Measurements from ENCODE around the gene SPEG.
"Not testable (repeated sequence)": the region's sequence is repeated elsewhere in the genome, so short reads cannot be mapped to it uniquely, and the experiment has no call there.

Gene SPEG

DNA sequence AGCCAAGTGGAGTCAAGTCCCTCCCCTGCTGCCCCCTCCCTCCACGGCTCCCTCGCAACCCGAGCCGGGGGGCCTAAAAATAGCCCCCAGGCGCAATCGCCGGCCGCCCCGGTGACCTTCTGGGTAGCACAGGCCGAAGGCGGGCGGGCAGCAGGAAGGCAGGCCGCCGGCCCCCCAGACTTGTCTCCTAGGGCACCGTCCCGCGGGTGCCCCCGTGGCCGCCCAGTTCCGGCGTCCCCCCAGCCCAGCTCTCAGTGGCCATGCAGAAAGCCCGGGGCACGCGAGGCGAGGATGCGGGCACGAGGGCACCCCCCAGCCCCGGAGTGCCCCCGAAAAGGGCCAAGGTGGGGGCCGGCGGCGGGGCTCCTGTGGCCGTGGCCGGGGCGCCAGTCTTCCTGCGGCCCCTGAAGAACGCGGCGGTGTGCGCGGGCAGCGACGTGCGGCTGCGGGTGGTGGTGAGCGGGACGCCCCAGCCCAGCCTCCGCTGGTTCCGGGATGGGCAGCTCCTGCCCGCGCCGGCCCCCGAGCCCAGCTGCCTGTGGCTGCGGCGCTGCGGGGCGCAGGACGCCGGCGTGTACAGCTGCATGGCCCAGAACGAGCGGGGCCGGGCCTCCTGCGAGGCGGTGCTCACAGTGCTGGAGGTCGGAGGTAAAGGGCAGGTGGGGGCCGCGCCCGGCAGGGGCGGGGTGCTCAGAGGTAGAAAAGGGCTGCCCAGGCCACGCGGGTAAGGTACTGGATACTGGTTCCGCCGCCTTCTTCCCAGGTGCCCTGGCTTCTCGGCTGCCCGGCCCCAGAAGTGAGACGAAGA is at the start of gene SPEG:
Gene SPEG (plus strand): TSS at position 126 of the 808 bp plus-strand sequence. CDS start 135 bp downstream, at position 261.
- peak; percentile 62 for DNase-seq

DNA sequence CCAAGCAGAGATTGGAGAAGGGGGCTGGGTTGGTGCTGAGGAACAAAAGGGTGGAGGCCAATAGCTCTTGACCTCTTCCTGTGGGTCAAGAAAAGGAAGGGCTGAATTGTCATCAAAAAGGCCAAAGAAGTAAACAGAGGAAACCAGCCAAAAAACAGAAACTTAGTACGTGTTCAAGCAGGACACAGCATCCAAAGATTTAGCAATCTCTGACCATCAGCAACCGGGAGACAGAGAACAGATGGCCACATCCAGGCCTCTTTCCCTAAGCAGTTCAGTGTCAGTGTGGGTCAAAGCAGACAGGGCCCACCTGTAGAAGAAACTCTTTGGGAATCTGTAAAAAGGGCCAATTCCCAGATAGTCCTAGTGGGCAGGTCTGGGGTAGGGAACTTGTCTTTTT is 49.8 kb upstream of the SPEG start:
- no peak for DNase-seq

DNA sequence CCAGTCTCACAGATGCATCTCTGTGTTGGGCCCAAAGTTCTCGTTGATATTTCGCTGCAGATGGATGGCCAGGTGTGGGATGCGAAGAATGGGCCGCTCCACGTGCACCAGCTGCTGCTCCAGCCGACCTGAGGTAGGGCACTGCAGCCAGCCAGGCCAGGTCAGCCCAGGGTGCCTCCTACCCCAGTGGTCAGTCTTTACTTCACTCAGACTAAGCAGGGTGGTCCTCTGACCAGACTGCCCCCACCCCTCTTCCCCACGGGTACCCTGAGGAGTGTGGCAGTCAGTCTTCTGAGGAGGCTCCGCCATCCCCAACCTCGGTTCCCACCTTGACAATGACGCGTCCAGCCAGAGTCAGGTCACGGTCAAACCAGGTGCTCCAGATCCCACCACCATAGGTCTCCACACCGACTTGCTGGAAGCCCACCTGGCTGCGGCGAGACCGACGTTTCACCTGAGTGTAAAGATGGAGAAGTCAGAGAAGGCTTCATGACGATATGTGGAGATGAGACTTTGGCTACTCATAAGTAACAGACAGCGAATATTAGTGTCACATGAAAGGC is 48.6 kb upstream of the SPEG start:
- DNase-seq = no peak

DNA sequence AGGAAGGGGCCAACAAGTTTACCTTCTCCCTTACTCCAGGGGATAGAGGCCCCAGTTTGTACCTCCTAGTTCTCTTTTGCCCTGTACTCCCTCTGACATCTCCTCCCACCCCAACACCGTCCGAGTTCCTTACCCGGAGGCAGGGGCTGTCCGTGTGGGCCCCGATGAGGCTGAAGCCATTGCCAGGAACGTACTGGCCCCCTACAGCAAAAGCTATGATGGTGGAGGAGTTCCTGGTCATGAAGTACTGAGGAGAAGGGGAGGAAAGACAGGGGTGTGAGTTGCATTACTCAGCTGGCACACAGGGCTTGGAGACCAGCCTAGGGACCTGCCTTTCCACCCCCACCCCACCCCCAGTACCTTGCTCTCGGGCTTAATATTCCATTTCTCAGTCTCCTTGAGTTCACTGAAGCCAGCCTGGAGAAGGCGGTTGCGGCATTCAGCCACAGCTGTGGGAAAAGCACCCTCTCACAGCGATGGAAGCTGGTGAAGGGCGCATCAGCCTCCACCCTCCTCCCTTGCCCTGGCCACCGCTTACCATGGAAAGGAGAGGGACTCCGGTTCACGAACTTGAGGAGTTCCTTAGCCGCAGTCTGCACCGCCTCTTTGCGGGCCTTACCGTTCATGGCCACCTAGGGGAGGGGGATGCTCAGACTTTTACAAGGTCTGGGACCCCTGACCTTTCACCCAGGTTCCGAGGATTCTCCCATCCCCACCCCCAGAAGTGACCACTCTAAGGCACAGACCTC is 47.9 kb upstream of the SPEG start:
- no peak for DNase-seq

DNA sequence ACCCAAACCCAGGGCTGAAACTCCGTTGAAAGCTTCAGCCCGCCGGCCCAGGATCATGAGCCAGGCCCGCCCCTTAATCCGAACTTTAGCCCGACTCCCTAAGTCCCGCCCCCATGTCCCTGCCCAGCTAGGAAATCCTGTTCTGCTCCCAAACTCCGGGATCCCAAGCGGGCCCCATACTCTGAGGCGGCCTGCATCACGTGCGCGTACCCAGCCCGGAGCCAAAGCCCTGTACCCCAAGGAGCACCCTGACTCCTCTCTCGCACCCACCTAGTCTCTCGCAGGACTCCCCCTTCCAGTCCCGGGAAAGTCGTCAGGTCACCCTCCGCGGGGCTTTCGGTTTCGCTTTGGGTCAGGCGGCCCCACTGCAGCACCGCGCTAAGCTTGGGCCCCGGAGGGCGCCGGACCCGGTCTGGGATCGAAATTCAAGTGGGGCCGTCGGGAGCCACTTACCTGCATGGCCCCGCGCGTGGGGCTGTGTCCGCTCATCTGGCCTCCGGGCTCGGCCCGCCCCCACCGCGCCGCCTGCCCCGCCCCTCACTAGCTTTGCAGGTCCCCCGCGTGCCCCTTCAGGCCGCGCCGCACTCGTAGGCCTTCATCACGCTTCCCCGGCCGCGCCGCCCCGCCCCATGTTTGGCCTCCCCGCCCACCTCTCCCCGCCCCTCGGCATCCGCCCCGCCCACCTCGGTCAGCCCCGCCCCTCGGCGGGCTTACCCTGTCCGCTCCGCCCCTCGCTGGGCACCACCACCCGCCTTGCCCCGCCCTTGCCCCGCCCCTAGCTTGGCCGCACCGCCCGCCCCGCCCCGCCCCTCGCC is 47.1 kb upstream of the SPEG start, which contains the start of gene DNPEP:
Gene DNPEP (minus strand): TSS at position 607 of the 815 bp plus-strand sequence. CDS start 118 bp downstream, at position 489.
- peak; percentile 95 for DNase-seq

DNA sequence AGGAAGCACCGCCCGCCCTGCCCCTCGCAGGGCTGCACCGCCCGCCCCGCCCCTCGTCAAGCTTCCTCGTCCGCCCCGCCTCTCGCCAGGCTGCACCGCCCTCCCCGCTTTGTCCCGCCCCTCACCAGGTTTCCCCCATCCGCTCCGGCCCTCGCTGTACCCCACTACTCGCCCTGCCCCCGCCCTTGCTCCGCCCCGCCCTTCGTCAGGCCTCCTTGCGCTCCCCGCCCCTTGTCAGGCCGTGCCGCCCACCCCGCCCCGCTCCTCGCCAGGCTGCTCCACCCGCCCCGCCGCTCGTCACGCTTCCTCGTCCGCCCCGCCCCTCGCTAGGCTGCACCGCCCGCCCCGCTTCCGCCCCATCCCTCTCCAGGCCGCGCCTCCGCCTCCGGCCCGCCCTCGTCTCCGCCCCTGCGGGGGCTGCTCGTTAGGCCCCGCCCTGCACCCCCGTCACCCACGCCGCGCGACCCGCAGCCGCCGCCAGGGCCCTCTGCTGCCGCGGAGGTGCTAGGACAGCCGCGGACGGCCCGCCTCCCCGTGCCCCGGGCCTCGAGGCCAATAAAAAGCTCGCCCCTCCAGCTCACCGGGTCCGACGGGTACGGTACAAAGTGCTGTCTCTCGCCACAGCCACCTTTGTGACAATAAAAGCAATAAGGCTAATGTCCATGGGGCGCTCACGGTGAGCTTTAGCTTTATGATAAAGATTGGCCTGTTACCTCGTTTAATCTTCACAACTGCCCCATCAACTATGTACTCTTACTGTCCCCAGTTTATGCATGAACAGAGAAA is 46.3 kb upstream of the SPEG start:
- peak; percentile 98 for DNase-seq

DNA sequence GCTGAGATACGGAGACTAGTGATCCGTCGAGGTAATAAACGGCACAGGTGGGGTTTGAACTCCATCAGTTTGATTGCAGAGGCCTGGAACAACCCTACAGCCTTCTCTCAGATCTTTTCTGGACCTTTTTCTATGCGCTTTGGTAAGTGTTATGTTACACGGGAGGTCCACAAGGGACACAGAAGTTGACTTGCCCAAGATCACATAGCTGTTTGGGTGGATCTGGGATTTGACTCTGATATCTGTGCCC is 45.8 kb upstream of the SPEG start:
- no peak for DNase-seq

DNA sequence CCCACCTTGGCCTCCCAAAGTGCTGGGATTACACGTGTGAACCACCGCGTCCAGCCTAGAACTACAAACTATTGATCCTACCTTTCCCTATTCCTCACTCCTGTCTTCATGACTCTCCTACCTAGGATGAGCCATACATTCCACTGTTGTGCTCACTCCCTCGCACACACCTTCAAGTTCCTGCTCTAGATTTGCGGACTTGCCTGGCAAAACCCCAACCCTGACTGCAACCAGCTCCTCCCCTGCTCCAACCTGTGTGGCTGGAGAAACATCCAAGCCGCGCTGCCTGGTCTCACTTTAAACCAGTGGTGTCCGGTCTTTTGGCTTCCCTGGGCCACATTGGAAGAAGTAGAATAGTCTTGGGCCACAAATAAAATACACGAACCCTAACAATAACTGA is 41.9 kb upstream of the SPEG start:
- DNase-seq = no peak

DNA sequence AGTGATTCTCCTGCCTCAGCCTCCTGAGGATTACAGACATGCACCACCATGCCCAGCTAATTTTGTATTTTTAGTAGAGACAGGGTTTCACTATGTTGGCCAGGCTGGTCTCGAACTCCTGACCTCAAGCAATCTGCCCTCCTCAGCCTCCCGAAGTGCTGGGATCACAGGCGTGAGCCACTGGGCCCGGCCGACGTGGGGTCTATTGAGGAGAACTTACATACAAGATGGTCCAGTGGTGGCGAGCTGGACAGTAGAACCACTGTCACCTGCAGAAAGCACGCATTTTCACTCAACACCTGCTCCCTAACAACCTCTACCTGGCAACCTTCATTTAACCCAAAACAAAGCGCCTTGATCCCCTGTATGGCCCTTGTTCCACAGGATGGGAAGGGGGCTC is 39.6 kb upstream of the SPEG start:
- not testable (repeated sequence) for DNase-seq

DNA sequence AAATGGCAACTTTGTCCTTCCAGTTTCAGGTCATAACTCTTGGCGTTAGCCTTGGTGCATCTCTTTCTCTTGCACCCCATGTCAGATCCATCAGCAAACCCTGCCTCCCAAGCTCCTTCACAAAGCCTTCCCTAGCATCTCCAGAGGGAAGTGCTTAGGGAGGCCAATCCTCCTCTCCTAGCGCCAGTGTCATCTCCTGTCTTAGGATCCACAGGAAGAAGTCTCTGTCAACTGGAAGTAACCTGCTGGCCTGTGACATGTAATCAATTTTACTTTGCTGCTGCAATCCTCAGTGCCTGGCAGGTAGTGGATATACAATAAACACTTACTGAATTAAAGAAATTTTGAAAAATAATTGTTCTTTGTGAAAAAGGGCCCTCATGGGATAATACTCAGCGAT is 39.0 kb upstream of the SPEG start:
- no peak for DNase-seq

DNA sequence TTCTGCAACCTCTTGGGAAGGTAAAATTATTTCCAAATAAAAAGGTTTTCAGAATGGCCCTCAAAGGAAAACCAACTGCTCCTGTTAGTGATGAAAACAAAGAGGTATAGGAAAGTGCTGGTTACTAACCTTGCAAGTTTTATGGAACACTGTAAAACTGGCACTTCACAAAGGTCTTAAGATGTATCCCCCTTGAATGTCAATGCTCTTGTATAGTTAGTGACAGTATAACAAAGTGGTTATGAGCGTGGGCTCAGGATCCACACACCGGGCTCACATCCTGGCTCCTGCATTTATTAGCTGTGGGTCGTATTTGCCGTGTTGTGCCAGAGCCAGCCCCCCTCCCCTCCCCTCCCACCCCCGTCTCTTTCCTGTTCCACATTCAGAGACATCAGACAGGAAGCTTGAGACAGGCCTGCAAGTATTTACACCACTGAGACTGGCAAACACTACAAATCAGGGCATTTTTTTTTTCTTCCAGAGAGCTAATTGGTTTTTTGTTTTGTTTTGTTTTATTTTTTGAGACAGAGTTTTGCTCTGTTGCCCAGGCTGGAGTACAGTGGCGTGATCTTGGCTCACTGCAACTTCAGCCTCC is 37.7 kb upstream of the SPEG start:
- DNase-seq = no peak

DNA sequence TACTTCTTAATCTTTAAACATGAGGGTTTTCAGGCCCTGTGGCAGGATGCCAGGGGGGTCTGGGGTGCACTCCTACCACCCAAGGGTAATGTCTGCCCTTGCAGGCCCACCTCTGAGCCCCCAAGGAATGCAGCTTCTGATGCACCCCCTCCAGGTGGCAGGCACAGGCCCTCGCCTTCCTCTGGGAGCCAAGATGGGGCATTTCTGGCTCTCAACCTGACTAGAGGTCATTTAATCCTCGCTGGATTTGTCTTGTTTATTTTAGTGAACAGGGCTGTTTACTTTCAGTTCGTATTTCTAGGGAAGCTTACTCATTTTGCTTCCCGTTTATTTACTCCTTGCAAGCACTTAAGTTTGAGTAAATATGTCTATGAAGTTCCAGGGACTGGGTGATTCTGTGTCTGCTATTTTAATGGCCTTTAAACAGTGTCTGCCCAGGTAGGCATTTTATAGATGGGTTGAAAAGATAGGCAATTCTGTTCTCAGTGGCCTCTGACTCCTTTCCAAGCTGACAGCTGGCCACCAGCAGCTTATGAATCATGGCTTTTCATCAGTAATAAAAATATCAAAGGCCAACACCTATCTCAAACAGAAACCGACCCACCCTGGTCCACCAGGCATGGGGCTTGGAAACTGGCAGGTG is 35.8 kb upstream of the SPEG start:
- no peak for DNase-seq

DNA sequence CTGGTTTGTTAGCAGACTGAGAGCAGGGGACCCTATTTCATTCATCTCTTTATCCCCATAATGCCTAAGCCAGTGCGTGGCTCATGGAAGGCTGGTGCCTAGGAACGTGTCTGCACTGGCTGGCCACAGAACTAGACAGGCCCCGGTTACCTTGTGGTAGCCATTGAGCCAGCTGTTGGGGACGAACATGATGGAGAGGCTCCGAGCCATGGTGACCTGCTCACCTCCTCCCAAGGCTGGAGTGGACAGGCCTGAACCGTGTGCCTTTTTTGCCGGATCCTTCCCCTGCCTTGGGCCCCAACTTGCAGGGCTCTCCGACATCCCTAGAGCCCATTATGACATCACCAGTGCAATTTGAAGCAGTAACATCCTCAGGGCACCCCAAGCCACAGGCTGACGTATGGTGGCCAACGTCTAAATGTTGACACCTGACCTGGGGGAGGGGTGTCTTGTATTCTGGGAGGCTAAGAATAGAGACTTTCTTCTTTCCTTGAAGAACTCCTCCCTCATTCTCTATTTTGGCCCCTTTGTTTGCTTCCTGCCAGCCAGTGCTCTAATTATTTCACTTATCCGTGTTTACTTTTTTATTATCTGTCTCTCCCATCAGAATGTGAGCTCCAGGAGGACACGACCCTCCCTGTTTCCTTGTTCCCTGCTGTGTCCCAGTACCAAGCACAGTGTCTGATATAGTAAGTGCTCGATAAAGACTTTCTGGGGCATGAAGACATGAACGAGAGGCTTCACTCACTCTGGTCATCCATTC is 34.7 kb upstream of the SPEG start:
- DNase-seq = no peak

DNA sequence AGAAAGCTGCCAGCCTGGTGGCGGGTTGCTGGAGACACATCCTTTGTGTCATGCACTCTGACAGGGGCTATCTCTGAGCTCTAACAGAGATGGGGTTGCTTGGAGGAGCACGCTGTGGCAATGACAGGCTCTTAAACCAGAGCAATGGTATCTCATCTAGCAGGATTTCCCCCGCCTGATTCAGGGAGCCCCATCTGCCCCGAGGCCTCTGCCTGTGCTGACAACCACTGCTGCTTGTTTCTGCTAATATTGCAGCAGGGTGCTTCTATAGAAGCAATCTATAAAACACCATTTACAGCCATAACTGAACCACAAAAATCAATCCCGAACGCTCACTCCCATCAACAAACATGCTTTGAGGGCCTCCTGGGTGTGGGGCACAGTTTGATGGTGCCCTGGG is 34.1 kb upstream of the SPEG start:
- peak; percentile 55 for DNase-seq

DNA sequence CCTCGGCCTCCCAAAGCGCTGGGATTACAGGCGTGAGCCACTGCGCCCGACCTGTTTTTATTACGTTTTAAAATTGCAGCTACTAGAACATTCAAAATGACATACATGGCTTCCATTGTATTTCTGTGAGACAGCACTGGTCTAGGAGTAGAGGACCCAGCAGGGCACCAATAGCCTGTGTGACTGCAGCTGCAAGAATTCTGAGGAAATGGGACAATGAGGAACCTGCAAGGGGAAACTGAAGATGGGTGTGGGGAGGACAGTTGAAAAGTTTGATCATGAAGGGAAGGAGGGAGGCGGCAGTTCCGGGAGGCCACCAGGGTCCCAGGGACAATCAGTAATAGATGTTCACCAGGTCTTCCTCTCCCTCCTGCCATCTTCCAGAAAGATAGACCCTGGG is 33.0 kb upstream of the SPEG start:
- DNase-seq = no peak

DNA sequence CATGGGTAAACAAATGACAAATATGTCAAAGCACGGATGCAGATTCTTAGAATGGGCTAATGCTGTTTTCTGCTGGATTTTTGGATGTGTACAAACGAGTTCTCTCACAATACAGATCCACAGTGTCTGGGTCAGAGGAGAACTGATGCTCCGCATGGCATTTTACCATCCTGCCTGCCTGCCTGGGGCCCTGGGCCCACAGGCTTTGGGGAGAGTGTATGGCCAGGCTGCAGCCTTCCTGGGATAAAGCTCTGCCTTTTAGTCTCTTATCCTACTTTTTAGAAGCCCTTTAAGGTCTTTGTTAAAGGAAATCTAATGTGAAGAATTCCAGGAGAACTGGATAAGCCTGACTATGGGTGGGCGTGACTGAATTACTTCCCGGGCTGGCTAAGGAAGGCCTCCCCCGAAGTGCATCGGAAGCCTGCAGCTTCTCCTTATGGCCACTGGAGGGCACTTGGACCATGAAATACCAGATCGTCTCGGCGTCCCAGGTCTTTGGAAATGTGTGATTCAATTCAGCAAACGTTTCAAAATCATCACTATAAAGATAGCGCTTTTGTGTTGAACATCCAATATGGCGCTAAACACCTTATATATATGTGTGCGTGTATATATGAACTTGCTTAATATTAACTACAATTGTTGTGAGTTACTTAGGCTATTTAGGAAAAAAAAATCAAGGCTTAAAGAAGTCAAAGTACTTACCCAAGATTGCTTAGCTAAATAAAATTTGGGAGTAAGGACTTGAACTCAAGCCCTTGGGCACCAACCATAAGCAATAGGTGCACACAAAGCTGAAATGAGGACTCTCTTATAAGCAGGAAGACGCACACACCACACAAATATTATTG is 31.8 kb upstream of the SPEG start:
- peak; percentile 91 for DNase-seq

DNA sequence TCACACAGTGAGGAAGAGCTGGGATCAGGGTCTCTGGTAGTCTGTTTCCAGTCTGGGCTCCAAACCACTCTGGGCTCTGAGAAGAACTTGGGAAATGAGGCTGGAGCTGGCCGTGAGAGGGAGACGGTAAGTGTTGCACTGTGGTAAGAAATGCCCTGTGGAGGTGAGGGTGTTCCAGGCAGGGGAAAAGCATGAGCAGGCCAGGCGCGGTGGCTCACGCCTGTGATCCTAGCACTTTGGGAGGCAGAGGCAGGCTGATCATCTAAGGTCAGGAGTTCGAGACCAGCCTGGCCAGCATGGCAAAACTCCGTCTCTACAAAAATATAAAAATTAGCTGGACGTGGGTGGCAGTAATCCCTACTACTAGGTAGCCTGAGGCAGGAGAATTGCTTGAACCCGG is 30.8 kb upstream of the SPEG start:
- DNase-seq = no peak

DNA sequence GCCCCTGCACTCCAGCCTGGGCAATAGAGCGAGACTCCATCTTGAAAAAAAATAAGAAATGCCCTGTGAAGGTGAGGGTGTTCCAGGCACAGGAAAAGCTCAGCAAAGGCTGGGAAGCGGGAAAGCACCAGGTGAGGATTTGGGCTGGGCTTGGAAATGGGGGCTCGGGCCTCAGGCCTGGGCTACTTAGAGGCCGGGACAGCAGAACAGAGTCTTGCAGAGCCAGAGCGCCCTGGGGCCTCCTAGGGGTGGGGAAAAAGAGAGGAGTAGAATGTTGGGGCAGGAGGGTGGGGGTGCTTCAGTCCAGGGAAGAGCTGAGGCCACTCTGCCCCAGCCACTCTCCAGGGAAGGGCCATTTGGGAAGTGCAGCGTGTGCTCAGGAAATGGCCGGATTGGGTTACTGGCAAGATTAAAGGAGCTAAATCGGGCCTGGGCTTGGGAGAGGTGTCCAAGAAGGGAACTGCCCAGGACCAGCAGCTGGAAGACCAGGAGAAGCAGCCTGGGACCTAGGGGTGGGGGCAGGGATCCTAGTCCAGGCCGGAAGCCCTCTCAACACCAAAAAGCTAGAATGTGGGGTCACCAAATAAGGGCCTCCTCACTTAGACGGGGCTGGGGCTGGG is 30.2 kb upstream of the SPEG start:
- no peak for DNase-seq

DNA sequence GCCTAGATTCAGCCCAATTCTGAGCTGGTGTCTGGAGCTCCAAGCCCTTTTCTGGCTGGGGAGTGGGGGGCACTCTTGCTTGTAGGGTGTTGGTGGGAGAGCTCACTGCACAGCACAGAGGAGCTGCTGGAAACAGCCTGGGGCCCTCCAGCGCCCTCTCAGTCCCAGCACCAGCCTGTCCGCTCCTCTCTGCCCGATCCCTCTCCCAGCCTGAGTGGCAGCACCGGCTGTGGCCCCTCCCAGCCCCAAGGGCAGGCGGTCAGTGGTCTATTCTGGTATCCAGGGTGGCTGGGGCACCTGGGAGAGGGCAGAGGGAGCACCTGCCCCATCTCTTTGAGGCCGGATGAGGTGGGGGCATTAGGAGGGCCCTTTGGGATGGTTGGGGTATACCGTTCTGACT is 29.7 kb upstream of the SPEG start:
- DNase-seq = no peak

All from eye (tissue), 1 donor.